Mesendoderm (in vitro differentiated cells): ENCODE measurements around the gene ZNF8. TPM values are rescaled to one million over a fixed set of nuclear protein-coding genes. Genes with fewer than 3 reads are reported as not detected.

Experiments
- DNase-seq: peaks from one replicate; pipeline ENCODE4 v3.0.0; 2013
- H2AK5ac ChIP-seq: 2 replicates; pipeline ENCODE4 v1.6.1; 2013; ENCODE audit warnings: low read length, inconsistent platforms
- H2BK120ac ChIP-seq: 2 replicates; pipeline ENCODE4 v1.6.1; 2013; ENCODE audit warnings: low read depth, mild to moderate bottlenecking, low read length, moderate library complexity, mixed read lengths
- H2BK15ac ChIP-seq: replicated peaks from 2 replicates; pipeline ENCODE4 v1.6.1; 2013; ENCODE audit warnings: low read depth, mild to moderate bottlenecking, moderate library complexity
- H2BK5ac ChIP-seq: 2 replicates; pipeline ENCODE4 v1.6.1; 2013; ENCODE audit warnings: low read length, inconsistent platforms
- H3K18ac ChIP-seq: 2 replicates; pipeline ENCODE4 v1.6.1; 2013; ENCODE audit warnings: mild to moderate bottlenecking, low read length, mixed read lengths
- H3K23ac ChIP-seq: one replicate; pipeline ENCODE4 v1.6.1; 2013; ENCODE audit warnings: low read length
- H3K27ac ChIP-seq: 2 replicates; pipeline ENCODE4 v1.5.1; 2013; ENCODE audit warnings: low read depth, mild to moderate bottlenecking, inconsistent platforms, low read length, moderate library complexity
- H3K27me3 ChIP-seq: 2 replicates; pipeline ENCODE4 v1.6.1; 2013; ENCODE audit warnings: low read length, control low read depth, mild to moderate bottlenecking, inconsistent platforms; ENCODE audit not compliant: insufficient read depth, poor library complexity
- H3K36me3 ChIP-seq: 2 replicates; pipeline ENCODE4 v1.6.1; 2013; ENCODE audit warnings: low read length, inconsistent platforms; ENCODE audit not compliant: control insufficient read depth, insufficient read depth
- H3K4ac ChIP-seq: one replicate; pipeline ENCODE4 v1.6.1; 2013; ENCODE audit warnings: low read depth, mild to moderate bottlenecking, low read length, moderate library complexity
- H3K4me1 ChIP-seq: 2 replicates; pipeline ENCODE4 v1.6.1; 2013; ENCODE audit warnings: low read depth, low read length, inconsistent platforms; ENCODE audit not compliant: control insufficient read depth
- H3K4me2 ChIP-seq: 2 replicates; pipeline ENCODE4 v1.6.1; 2013; ENCODE audit warnings: low read length
- H3K4me3 ChIP-seq: 2 replicates; pipeline ENCODE4 v1.5.1; 2013; ENCODE audit warnings: mild to moderate bottlenecking, low read length
- H3K56ac ChIP-seq: one replicate; pipeline ENCODE4 v1.6.1; 2013; ENCODE audit warnings: low read length
- H3K79me1 ChIP-seq: 2 replicates; pipeline ENCODE4 v1.6.1; 2013; ENCODE audit warnings: low read length, inconsistent platforms
- H3K79me2 ChIP-seq: 2 replicates; pipeline ENCODE4 v1.6.1; 2013; ENCODE audit warnings: mild to moderate bottlenecking, low read length; ENCODE audit not compliant: control insufficient read depth, insufficient read depth
- H3K9ac ChIP-seq: 2 replicates; pipeline ENCODE4 v1.6.1; 2013; ENCODE audit warnings: low read length, inconsistent platforms
- H4K5ac ChIP-seq: one replicate; pipeline ENCODE4 v1.6.1; 2013; ENCODE audit warnings: low read length
- H4K8ac ChIP-seq: one replicate; pipeline ENCODE4 v1.6.1; 2013; ENCODE audit warnings: low read depth, mild to moderate bottlenecking, control low read depth, low read length, moderate library complexity
- WGBS: extraction: QIAGEN DNeasy Blood & Tissue Kit; methylation state at CpG from one replicate; pipeline ENCODE4 v1.1.7; 2013; ENCODE audit warnings: low lambda C conversion rate, missing lambda C conversion rate; ENCODE audit not compliant: insufficient coverage; ENCODE audit errors: extremely low coverage; 5-methylcytosine and 5-hydroxymethylcytosine counted together
- polyA plus RNA-seq, 2 experiments: library from polyadenylated mRNA; stranded (reverse); fragments of 200-250 nt; gene quantifications; one replicate each; pipeline ENCODE4 v1.2.3, GENCODE V29; 2013

Gene ZNF8
- 5.4 TPM for polyA plus RNA-seq (2013, experiment 1 of 2)
- polyA plus RNA-seq (2013, experiment 2 of 2), result 4.9 TPM

- WGBS, result no CpG with 5 or more reads among the region's 42 CpGs
Measured at GRCh38 chr19:58278541-58279041, at the start of gene ZNF8. TSS of gene ZNF8 (plus strand) at chr19:58278955. CDS start at chr19:58279082, 127 bp downstream.

GRCh38 chr19:58229255-58229639 lies 49.5 kb upstream of the ZNF8 start:
- Histone ChIP-seq H3K79me2 (peaks cover 22% of the 10 kb centered on the region), H3K4me1 (peaks cover 9% of the 10 kb centered on the region), H3K9ac (peak overlapping the region; percentile 92), H3K56ac (peak overlapping the region; percentile 96), H3K79me1 (peaks cover 24% of the 10 kb centered on the region), H2BK15ac (no peak overlapping the region), H3K18ac (peak overlapping the region; percentile 52), H2BK5ac (no peak overlapping the region), H2AK5ac (peak overlapping the region; percentile 14), H3K36me3 (peaks cover 21% of the 10 kb centered on the region), H3K27me3 (no peaks in the 10 kb centered on the region), H4K5ac (no peak overlapping the region), H2BK120ac (no peak overlapping the region), H3K4me3 (peak overlapping the region; percentile 92), H4K8ac (no peak overlapping the region), H3K27ac (peak overlapping the region; percentile 88), H3K4ac (peak overlapping the region; percentile 94), H3K23ac (peak overlapping the region; percentile 98), H3K4me2 (peak overlapping the region; percentile 96)
- WGBS, result no CpG with 5 or more reads among the region's 13 CpGs
- peak; percentile 76 for DNase-seq

More at GRCh38 chr19:58278541-58279041, at the start of gene ZNF8:
- Histone ChIP-seq H3K9ac (peak within 1 kb of the TSS; percentile 94), H3K4me3 (peak within 1 kb of the TSS; percentile 78), H2AK5ac (no peak within 1 kb of the TSS), H3K56ac (peak within 1 kb of the TSS; percentile 91), H4K8ac (no peak within 1 kb of the TSS), H3K4me2 (peak within 1 kb of the TSS; percentile 91), H3K79me1 (peaks cover 15% of the 10 kb centered on the region), H2BK15ac (no peak within 1 kb of the TSS), H2BK120ac (no peak within 1 kb of the TSS), H3K18ac (peak within 1 kb of the TSS; percentile 64), H3K4me1 (peaks cover 7% of the 10 kb centered on the region), H3K23ac (no peak within 1 kb of the TSS), H3K79me2 (peaks cover 35% of the 10 kb centered on the region), H2BK5ac (no peak within 1 kb of the TSS), H3K36me3 (peaks cover 3% of the 10 kb centered on the region), H3K27me3 (no peaks in the 10 kb centered on the region), H3K27ac (peak within 1 kb of the TSS; percentile 66), H3K4ac (peak within 1 kb of the TSS; percentile 92), H4K5ac (peak within 1 kb of the TSS; percentile 21)
- peak; percentile 99 for DNase-seq

- Histone ChIP-seq H3K18ac (no peak overlapping the region), H4K8ac (no peak overlapping the region), H3K36me3 (peaks cover 24% of the 10 kb centered on the region), H3K79me1 (peaks cover 19% of the 10 kb centered on the region), H3K23ac (no peak overlapping the region), H3K9ac (no peak overlapping the region), H3K27ac (no peak overlapping the region), H3K27me3 (no peaks in the 10 kb centered on the region), H4K5ac (no peak overlapping the region), H3K4me2 (no peak overlapping the region), H3K56ac (no peak overlapping the region), H2BK120ac (no peak overlapping the region), H2BK5ac (no peak overlapping the region), H2AK5ac (no peak overlapping the region), H3K4me1 (no peaks in the 10 kb centered on the region), H3K4ac (no peak overlapping the region), H3K79me2 (peaks cover 16% of the 10 kb centered on the region), H2BK15ac (no peak overlapping the region), H3K4me3 (no peak overlapping the region)
- no peak for DNase-seq
- no CpG with 5 or more reads among the region's 10 CpGs for WGBS
Measured at GRCh38 chr19:58237324-58237723, 41.4 kb upstream of the ZNF8 start.

GRCh38 chr19:58243351-58243750 lies 35.4 kb upstream of the ZNF8 start:
- Histone ChIP-seq H3K56ac (no peak overlapping the region), H3K79me1 (peaks cover 12% of the 10 kb centered on the region), H2BK120ac (no peak overlapping the region), H3K4me2 (no peak overlapping the region), H2BK15ac (no peak overlapping the region), H2BK5ac (no peak overlapping the region), H3K27me3 (no peaks in the 10 kb centered on the region), H3K18ac (no peak overlapping the region), H3K9ac (no peak overlapping the region), H3K4me1 (no peaks in the 10 kb centered on the region), H3K36me3 (peaks cover 38% of the 10 kb centered on the region), H3K4ac (no peak overlapping the region), H4K8ac (no peak overlapping the region), H3K23ac (no peak overlapping the region), H4K5ac (no peak overlapping the region), H3K4me3 (no peak overlapping the region), H2AK5ac (no peak overlapping the region), H3K79me2 (peaks cover 6% of the 10 kb centered on the region), H3K27ac (no peak overlapping the region)
- no peak for DNase-seq
- no CpG with 5 or more reads among the region's 6 CpGs for WGBS

- no peaks in the 10 kb centered on the region for H3K79me2 ChIP-seq
- no peaks in the 10 kb centered on the region for H3K79me1 ChIP-seq
- no peaks in the 10 kb centered on the region for H3K4me1 ChIP-seq
- no peak overlapping the region for H3K4me2 ChIP-seq
- H2BK120ac ChIP-seq, result no peak overlapping the region
- H2AK5ac ChIP-seq, result no peak overlapping the region
- no peak overlapping the region for H4K8ac ChIP-seq
- no peak overlapping the region for H3K18ac ChIP-seq
- H3K27ac ChIP-seq, result no peak overlapping the region
- H3K4ac ChIP-seq, result no peak overlapping the region
- no peak overlapping the region for H3K23ac ChIP-seq
- no peak for DNase-seq
- no peak overlapping the region for H3K9ac ChIP-seq
- no peak overlapping the region for H2BK15ac ChIP-seq
- no peaks in the 10 kb centered on the region for H3K27me3 ChIP-seq
- H3K36me3 ChIP-seq, result peaks cover 48% of the 10 kb centered on the region
- H3K56ac ChIP-seq, result no peak overlapping the region
- peak overlapping the region; percentile 24 for H3K4me3 ChIP-seq
- no peak overlapping the region for H2BK5ac ChIP-seq
- no peak overlapping the region for H4K5ac ChIP-seq
- WGBS, result no CpG with 5 or more reads among the region's 3 CpGs
Measured at GRCh38 chr19:58248886-58249285, 29.9 kb upstream of the ZNF8 start.
